Muscle of back (tissue), 11 donors: ENCODE measurements around the gene TMEM74B. TPM values are rescaled to one million over a fixed set of nuclear protein-coding genes. Genes with fewer than 3 reads are reported as not detected.

ENCODE experiments used
- DNase-seq, 3 donors: peaks; one replicate each; pipeline versions ENCODE4 v3.0.0 to v3.0.0-alpha.2; 2013
- polyA plus RNA-seq, 10 donors: library from polyadenylated mRNA; unstranded; fragments of 120-200 nt; gene quantifications; one replicate each; pipeline ENCODE4 v1.2.1, GENCODE V29; 2013; ENCODE audit not compliant: insufficient read length in 10 of 10

The TMEM74B gene
- polyA plus RNA-seq, 10 donors = 2.0 to 5.0 (median 3.3) TPM

GRCh38 chr20:1206366-1207148, 21.8 kb upstream of the TMEM74B start:
- DNase-seq = no peak

GRCh38 chr20:1205802-1206201, 21.0 kb upstream of the TMEM74B start:
- DNase-seq = no peak

GRCh38 chr20:1204576-1204975, 19.8 kb upstream of the TMEM74B start:
- DNase-seq = no peak

DNA sequence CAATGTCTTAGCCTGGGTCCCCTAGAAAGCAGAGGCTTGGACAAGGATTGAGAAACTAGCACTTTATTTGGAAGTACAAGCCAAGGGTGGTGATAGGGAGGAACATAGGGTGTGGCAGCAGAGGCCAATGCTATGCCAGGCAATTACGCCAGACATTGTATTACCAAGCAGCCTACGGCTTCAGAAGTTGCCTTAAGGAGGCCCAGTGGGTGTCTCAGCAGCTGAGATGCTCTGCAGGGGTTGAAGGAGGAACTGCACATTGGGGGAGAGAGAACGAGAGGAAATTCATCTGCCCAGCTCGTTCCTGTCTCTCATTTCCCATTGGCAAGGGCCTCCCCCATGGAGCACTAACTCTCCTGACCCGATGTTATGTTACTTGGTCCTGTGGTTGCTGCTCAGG, 19.3 kb upstream of the TMEM74B start:
- DNase-seq = no peak

DNA sequence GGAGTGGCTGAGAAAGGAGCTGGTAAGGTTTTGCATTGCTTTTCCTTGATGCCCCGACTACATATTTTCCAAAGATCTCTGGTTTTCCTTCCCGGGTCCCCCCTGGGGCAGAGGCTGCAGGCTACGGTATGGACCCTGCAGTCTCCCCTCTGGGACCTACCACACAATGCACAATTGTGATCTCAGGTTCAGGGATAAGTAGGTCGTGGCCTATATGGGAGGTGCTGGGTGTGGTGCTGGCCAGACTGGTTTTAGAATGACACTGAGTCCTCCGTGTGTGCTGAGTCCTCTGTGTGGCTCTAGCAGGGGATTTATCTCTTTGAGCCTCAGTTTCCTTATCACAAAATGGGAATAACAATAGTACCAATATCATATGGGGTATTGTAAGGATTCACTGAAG, 18.8 kb upstream of the TMEM74B start:
- no peak for DNase-seq

- DNase-seq = no peak
These were observed 18.2 kb upstream of the TMEM74B start, which contains the start of gene C20orf202 for GRCh38 chr20:1202762-1203504. Gene C20orf202, plus strand, starts transcription at chr20:1203454. Its CDS starts 132 bp downstream, at chr20:1203586.

DNA sequence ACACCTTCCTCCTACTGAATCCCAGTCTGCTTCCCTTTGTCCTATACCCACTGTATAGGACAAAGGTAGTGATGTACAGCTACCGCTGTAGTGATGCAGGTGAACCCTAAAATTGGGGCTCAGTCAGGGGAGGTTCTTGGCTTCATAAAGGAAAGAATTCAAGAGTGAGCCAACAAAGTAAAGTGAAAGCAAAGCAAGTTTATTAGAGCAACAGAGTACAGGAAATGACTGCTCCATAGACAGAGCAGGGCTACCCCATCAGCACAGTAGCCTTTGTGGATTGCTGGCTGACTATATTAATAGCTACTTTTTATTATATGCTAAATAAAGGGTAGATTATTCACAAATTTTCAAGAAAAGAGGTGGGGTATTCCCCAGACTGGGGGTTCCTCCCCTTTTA, 15.2 kb upstream of the TMEM74B start:
- no peak for DNase-seq

DNA sequence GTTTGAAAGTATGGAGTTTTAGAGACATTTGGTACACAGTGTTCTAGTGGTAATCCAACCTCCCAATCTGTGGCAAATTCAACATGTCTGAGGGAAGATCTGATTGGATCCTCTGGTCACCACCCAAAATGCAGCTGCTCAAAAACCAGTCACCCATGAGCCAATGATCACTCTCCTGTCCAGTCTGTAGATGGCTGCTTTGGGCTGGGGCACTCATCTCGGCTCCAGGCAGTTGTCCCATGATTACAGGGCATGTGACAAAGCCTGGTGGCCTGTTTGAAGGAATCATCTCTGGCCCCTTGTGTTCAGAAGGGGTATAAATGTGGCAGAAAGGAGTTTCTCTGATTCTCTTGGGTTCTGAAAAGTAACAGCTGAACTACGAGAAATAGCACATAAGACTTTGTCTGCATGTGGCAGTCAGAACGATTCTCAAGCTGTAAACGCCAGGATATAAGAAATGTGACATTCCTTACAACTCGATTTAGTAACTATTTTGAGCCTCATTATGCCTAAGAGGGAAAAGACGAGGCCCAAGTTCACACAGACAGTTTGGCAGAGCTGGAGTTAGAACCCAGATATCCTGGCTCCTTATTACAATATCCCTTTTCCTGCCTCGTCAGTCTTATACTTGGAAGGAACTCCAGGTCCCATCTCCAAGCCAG, 14.6 kb upstream of the TMEM74B start:
- no peak for DNase-seq

GRCh38 chr20:1198751-1199150, 14.0 kb upstream of the TMEM74B start:
- no peak for DNase-seq

GRCh38 chr20:1197801-1198200, 13.0 kb upstream of the TMEM74B start:
- no peak for DNase-seq

DNA sequence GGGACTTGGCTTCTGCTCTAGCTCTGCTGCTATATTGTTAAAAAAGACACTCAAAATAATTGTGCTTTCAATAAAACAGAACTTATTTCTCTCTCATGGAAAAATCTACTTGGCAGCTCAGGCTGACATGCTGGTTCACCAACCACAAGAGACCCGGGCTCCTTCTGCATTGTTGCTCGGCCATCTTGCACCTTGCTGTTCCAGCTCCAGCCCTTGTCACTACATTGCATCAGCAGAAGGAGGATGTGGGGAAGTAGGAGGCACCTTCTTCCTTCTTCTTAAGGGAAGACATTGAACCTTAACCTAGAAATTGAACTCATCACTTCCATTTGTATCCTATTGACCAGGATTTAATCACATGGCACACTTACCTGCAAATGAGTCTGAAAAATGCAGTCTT, 11.9 kb upstream of the TMEM74B start:
- no peak for DNase-seq

DNA sequence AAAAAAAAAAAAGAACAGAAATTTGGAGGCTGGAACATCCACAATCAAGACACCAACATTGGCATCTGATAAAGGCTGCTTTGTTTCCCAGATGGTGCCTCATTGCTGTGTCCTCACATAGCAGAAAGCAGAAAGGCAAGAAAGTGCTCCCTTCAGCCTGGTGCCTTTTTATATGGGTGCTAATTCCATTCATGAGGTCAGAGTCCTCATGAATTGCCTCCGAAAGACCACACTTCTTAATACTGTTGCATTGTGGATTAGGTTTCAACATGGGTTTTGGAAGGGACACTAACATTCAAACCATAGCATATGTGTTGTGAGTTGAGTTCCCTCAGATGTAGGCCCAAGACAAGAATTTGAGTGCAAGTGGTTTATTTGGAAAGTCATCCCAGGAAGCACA, 10.4 kb upstream of the TMEM74B start:
- DNase-seq = no peak

- no peak for DNase-seq
These were observed 6.5 kb upstream of the TMEM74B start for GRCh38 chr20:1191299-1191698.

DNA sequence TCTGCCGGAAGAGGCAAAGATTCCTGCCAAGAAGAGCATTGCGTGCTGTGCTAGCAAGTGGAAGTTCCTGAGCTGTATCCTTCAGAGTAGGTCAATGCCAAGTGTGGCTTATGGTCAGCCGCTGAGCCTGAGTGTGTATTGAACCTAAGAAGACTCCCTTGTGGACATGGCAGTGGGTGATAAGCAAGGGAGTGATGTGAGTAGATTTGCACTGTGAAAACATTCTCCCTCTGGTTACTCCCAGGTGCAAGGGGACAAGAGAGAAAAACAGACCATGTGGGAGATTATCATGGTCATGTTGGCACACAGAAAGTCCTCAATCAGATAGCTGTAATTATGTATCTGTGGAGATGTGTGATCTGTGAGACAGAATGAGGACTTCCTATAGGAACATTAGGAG, 6.1 kb upstream of the TMEM74B start:
- DNase-seq = no peak

DNA sequence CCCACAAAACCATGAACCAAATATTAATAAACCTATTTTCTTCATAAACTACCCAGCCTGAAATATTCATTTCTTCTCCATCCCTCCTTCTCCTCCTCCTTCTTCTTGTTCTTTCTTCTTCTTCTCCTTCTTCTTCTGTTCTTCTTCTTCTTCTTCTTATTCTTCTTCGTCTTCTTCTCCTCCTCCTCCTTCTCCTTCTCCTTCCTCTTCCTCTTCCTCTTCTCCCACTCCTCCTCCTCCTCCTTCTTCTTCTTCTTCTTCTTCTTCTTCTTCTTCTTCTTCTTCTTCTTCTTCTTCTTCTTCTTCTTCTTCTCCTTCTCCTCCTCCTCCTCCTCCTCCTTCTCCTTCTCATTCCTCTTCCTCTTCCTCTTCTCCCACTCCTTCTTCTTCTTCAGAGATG, 5.0 kb upstream of the TMEM74B start:
- DNase-seq = no peak

DNA sequence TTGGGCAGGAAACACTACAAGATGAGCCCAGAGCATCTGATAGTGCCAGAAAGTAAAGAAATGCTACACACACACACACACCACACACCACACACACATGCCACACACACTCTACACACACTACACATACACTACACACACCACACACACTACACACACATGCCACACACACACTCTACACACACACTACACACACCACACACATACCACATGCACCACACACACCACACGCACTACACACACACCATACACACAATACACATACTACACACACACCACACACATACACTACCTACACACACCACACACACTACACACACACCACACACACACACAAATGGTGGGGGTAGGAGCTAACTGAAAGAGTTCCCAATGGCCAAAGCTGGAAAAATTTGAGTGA, 3.6 kb upstream of the TMEM74B start:
- no peak for DNase-seq

- DNase-seq = no peak
These were observed 2.9 kb upstream of the TMEM74B start for GRCh38 chr20:1187605-1188171.

DNA sequence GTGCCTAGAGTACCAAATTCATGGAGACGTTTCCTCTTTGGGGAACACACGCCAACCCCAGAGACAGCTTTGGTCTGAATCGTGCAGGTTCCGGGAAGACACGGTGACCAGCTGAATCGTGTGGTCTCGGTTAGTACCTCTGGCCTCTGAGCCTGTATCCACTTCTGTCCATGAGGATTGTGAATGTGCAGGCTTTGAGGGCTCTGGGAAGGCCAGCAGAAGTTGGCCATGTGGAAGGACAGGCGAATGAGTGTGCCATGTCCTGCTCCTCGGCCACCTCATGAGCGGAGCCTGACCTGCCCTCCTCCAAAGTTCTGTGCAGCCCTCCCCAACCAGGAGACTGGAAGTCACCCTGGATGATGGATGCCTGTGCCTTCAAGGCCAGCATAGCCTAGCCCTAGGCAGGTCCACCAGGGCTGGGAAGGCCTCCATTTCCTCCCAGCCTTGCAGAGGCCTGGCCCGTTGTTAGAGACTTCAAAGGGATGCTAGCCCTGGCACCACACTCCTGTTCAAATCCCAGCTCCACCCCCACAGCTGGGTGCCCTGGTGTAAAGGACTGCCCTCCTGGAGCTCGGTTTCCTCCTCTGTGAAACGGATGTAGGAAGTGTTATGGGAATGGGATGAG, 1.7 kb upstream of the TMEM74B start:
- no peak for DNase-seq

GRCh38 chr20:1185790-1186334, 1.1 kb upstream of the TMEM74B start:
- peak in 2 of 3 donors; percentile 22 to 34 for DNase-seq

DNA sequence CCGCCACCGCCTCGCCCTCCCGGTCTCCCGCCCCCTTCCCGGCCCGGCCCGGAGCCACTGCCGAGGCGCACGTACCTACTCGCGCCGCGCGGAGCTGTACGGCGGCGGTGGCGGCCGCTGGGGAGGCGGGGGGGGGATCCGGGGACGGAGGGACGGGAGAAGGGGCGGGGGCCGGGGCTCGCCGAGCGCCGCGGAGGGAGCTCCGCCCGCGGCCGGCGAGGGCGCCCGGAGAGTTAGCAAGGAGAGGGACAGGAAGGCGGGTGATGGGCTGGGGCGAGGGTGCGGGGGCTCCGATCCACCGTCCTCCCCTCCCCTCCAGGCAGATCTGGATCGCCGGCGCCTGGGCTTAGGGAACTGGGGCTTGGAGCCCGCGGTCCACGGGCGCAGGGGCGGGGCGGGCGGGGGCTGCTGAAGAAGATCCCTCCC, 548 bp upstream of the TMEM74B start:
- no peak for DNase-seq

DNA sequence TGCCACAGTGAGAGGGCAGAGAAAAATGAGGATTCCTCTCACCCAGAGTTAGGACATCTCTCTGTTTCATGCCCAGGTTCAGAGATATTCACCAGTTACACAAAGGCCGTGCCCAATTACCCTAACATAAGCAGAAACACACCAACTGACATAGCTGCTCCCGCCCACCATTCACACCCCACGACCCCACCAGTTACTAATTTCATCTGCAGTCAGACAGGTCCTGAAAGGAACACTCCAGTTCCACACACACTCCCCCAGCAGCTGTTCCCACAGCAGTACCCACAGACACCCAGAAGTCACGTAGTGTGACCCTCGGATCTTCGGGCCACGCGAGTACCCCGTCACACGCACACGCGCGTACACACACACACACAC, 532 bp downstream of the TMEM74B start:
- DNase-seq = no peak

- no peak for DNase-seq
These were observed 1.6 kb downstream of the TMEM74B start for GRCh38 chr20:1183153-1183552.
